ENCODE data around the gene CHD3.
A peak's percentile ranks its signal among the peaks of the same experiment; 100 is the strongest.

CHD3 gene

GRCh38 chr17:7915611-7916384, 27.2 kb downstream of the CHD3 start, which contains the start of gene RNF227:
Gene RNF227, minus strand, starts transcription at chr17:7916289. Its CDS starts 94 bp downstream, at chr17:7916195.
- H3K9me3 ChIP-seq (replicated peaks; ENCODE audit: insufficient read depth, low read length): no peaks in the 10 kb centered on the region
- peak; percentile 56 for DNase-seq
- H3K27me3 ChIP-seq (replicated peaks; ENCODE audit: insufficient read depth, low read length): peaks cover 30% of the 10 kb centered on the region
- H4K20me1 ChIP-seq (ENCODE audit: insufficient read depth, low read length): no peaks in the 10 kb centered on the region
- H3K4me2 ChIP-seq (ENCODE audit: low read depth, low read length): peak within 1 kb of the TSS; percentile 67
- H3K27ac ChIP-seq (ENCODE audit: low read length): peak within 1 kb of the TSS; percentile 50; the same call in 1 of the 2 replicates
- no peaks in the 10 kb centered on the region for H3K4me1 ChIP-seq (ENCODE audit: low read length)
- peak within 1 kb of the TSS; percentile 67 for H2AFZ ChIP-seq (ENCODE audit: low read length)
- H3K4me3 ChIP-seq (ENCODE audit: low read length): peak within 1 kb of the TSS; percentile 56
- peak within 1 kb of the TSS; percentile 49; the same call in 1 of the 2 replicates for H3K9ac ChIP-seq (ENCODE audit: low read length)
- no peaks in the 10 kb centered on the region for H3K9me2 ChIP-seq (replicated peaks; ENCODE audit: insufficient read depth, low read length)
- TF ChIP-seq EZH2phosphoT487 (IDR thresholded peaks at IDR 0.05; ENCODE audit: low read length) (no peak), EZH2 (optimal IDR thresholded peaks at IDR 0.05; ENCODE audit: low read depth, low read length) (no peak), CTCF (IDR thresholded peaks at IDR 0.05; ENCODE audit: low read length) (no peak)
- H3K79me2 ChIP-seq (ENCODE audit: low read length): no peaks in the 10 kb centered on the region
- H3F3A ChIP-seq (ENCODE audit: insufficient read depth, low read length): no peaks in the 10 kb centered on the region
- no peaks in the 10 kb centered on the region for H3K36me3 ChIP-seq (replicated peaks; ENCODE audit: insufficient read depth, low read length)

GRCh38 chr17:7916385-7916682, 27.7 kb downstream of the CHD3 start:
- H3K27me3 ChIP-seq (replicated peaks; ENCODE audit: insufficient read depth, low read length): peaks cover 25% of the 10 kb centered on the region
- H3K9ac ChIP-seq (ENCODE audit: low read length): no peak overlapping the region
- TF ChIP-seq CTCF (IDR thresholded peaks at IDR 0.05; ENCODE audit: low read length) (no peak), EZH2phosphoT487 (IDR thresholded peaks at IDR 0.05; ENCODE audit: low read length) (no peak), EZH2 (optimal IDR thresholded peaks at IDR 0.05; ENCODE audit: low read depth, low read length) (no peak)

GRCh38 chr17:7916808-7917207, 28.2 kb downstream of the CHD3 start:
- H3K4me1 ChIP-seq (ENCODE audit: low read length): no peaks in the 10 kb centered on the region
- no peaks in the 10 kb centered on the region for H4K20me1 ChIP-seq (ENCODE audit: insufficient read depth, low read length)
- no peak for TF ChIP-seq EZH2 (optimal IDR thresholded peaks at IDR 0.05; ENCODE audit: low read depth, low read length)
- no peak for TF ChIP-seq EZH2phosphoT487 (IDR thresholded peaks at IDR 0.05; ENCODE audit: low read length)
- no peaks in the 10 kb centered on the region for H3K36me3 ChIP-seq (replicated peaks; ENCODE audit: insufficient read depth, low read length)
- H3K27ac ChIP-seq (ENCODE audit: low read length): no peak overlapping the region
- no peak overlapping the region for H3K4me2 ChIP-seq (ENCODE audit: low read depth, low read length)
- no peak overlapping the region for H3K4me3 ChIP-seq (ENCODE audit: low read length)
- no peak overlapping the region for H3K9ac ChIP-seq (ENCODE audit: low read length)
- H3K79me2 ChIP-seq (ENCODE audit: low read length): no peaks in the 10 kb centered on the region
- H3K27me3 ChIP-seq (replicated peaks; ENCODE audit: insufficient read depth, low read length): peaks cover 25% of the 10 kb centered on the region
- H2AFZ ChIP-seq (ENCODE audit: low read length): no peak overlapping the region
- H3K9me2 ChIP-seq (replicated peaks; ENCODE audit: insufficient read depth, low read length): no peaks in the 10 kb centered on the region
- DNase-seq: no peak
- no peaks in the 10 kb centered on the region for H3K9me3 ChIP-seq (replicated peaks; ENCODE audit: insufficient read depth, low read length)
- H3F3A ChIP-seq (ENCODE audit: insufficient read depth, low read length): no peaks in the 10 kb centered on the region

More at GRCh38 chr17:7916385-7916682, 27.7 kb downstream of the CHD3 start:
- Histone ChIP-seq H3K36me3 (replicated peaks; ENCODE audit: insufficient read depth, low read length) (no peaks in the 10 kb centered on the region), H3K9me2 (replicated peaks; ENCODE audit: insufficient read depth, low read length) (no peaks in the 10 kb centered on the region), H4K20me1 (ENCODE audit: insufficient read depth, low read length) (no peaks in the 10 kb centered on the region), H3K27ac (ENCODE audit: low read length) (no peak overlapping the region), H2AFZ (ENCODE audit: low read length) (peak overlapping the region; percentile 67; the same call in 1 of the 2 replicates), H3K4me2 (ENCODE audit: low read depth, low read length) (peak overlapping the region; percentile 21; the same call in 1 of the 2 replicates), H3K4me1 (ENCODE audit: low read length) (no peaks in the 10 kb centered on the region), H3F3A (ENCODE audit: insufficient read depth, low read length) (no peaks in the 10 kb centered on the region), H3K9me3 (replicated peaks; ENCODE audit: insufficient read depth, low read length) (no peaks in the 10 kb centered on the region), H3K4me3 (ENCODE audit: low read length) (peak overlapping the region; percentile 22; the same call in 1 of the 2 replicates), H3K79me2 (ENCODE audit: low read length) (no peaks in the 10 kb centered on the region)
- no peak for DNase-seq
